GM12873 (cell line): Measurements from ENCODE around the gene HOXA13.

Experiments
- TF ChIP-seq, protein P1 (sequence below): IDR thresholded peaks from 2 replicates; pipeline ENCODE4 v1.5.1; 2012; ENCODE audit warnings: low read depth, mild to moderate bottlenecking, moderate library complexity, low read length, control low read depth; ENCODE audit not compliant: insufficient read depth; ENCODE audit errors: missing control alignments

HOXA13 gene

GRCh38 chr7:27152816-27153442 is 47.0 kb downstream of the HOXA13 start:
- TF ChIP-seq, protein P1, sequence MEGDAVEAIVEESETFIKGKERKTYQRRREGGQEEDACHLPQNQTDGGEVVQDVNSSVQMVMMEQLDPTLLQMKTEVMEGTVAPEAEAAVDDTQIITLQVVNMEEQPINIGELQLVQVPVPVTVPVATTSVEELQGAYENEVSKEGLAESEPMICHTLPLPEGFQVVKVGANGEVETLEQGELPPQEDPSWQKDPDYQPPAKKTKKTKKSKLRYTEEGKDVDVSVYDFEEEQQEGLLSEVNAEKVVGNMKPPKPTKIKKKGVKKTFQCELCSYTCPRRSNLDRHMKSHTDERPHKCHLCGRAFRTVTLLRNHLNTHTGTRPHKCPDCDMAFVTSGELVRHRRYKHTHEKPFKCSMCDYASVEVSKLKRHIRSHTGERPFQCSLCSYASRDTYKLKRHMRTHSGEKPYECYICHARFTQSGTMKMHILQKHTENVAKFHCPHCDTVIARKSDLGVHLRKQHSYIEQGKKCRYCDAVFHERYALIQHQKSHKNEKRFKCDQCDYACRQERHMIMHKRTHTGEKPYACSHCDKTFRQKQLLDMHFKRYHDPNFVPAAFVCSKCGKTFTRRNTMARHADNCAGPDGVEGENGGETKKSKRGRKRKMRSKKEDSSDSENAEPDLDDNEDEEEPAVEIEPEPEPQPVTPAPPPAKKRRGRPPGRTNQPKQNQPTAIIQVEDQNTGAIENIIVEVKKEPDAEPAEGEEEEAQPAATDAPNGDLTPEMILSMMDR, result no peak

DNA sequence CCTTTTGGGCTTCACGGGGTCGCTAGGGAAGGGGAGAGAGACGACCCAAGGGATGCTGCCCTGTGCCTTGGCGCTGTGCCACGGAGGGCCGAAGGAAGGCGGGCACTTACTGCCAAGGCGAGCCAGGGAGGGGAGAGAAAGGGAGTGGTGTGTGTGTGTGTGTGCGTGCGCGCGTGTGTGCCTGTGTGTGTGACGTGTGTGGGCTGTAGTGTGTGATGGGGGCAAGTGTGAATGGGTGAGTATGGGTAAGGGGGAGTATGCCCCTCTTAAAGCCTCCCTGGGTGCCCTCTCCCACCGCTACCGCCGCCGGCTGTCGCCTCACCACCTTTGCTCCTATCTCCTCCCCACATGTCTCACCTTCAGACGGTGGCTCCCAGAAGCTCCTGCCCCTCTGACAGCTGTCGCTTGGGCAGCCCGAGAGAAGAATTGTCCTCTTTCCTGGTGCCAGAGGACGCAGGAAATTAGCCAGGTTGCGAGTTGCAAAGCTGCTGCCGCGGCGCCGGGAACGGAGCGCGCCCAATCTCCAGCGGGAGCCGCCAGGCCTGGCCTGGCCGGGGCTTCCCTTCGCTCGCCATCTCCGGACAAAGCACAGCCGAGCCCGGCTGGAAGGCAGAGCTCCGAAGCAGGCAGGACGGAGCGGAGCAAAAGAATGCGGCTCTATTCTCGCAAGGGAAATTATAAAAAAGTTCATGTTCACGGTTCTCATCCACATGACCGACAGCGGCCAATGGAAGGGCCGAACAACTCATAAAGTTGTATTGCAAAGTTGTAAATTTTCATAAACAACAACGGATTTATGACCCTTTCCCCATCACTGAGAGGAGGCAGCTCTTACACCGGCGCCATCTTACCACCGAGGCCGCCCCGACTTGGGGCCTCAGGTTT is 47.7 kb downstream of the HOXA13 start, which contains the start of gene HOXA3:
HOXA3 (minus strand) TSS at position 653 of the 885 bp plus-strand sequence. CDS start 41,943 bp downstream, outside the sequence.
- TF ChIP-seq, protein P1, result no peak

GRCh38 chr7:27151341-27151930 is 48.5 kb downstream of the HOXA13 start:
- TF ChIP-seq, protein P1, result no peak

DNA sequence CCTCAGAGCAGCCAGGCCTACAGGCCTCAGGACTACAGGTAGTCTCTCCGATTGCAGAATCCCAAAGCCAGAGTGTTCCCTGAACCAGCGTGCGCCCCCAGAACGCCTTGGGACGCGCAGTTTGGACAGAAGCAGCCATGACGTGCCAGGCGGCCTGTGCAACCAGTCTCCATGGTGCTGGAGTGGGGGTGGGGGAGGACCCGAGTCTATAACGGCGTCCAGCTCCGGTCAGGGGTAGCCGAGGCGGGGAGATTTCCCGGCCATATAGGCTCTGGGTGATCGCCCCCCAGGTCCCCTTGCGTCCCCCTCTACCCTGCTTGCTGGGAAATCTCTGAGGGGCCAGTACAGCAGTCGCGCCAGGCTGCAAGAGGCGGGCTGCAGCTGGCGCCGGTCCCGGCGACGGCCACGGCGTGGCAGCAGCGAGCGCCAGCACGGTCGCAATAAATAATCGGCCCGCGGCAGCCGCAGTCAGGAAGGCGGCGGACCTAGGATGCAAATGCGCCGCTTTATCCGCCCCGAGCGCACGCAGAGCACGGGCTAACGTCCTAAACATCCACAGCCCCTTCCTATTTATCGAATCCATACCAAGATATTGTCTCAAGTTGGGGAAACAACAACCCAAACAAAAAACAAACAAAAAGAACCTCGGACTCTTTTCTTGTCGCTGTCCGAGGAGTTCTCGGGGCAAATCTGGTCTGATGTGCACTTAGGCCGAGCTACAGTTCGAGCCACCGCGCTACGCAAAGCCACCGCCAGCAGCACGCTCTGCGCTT is 49.1 kb downstream of the HOXA13 start:
- TF ChIP-seq, protein P1, result peak; percentile 80

GRCh38 chr7:27149842-27150567 is 49.9 kb downstream of the HOXA13 start:
- TF ChIP-seq, protein P1, result no peak

- TF ChIP-seq, protein P1, result no peak
Observed at GRCh38 chr7:27148756-27149641, 50.9 kb downstream of the HOXA13 start.
